Stimulated activated CD4-positive, alpha-beta T cell treated with anti-CD3 and anti-CD28 coated beads, Interleukin-15, amount 100 ng/mL, for 1 hour (primary cell): ENCODE data around the gene RGS3.

Experiments
- DNase-seq, 2 donors: peaks; one replicate each; pipeline ENCODE4 v3.0.0-alpha.2; 2020; ENCODE audit warnings: low read depth in 1 of 2, low spot score in 1 of 2

Gene RGS3

DNA sequence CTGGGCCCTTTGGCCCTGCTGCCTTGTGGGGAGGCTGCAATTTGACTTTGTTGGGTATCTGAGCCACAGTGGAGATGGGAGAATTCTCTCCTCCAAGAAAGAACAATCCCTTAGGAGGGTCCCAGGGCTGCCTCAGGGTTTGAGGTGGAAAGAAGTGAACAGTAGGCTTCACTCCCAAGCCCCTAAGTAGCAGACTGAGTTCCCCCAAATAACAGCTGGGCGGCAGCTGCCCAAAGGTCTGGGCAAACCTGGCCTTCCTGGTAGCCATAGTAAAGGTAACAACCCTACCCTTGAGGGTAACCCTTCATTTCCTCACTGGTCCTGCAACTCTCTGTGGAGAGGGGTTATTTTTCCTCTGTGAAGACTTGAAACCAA lies 746 bp downstream of the RGS3 start:
- DNase-seq: no peak

DNA sequence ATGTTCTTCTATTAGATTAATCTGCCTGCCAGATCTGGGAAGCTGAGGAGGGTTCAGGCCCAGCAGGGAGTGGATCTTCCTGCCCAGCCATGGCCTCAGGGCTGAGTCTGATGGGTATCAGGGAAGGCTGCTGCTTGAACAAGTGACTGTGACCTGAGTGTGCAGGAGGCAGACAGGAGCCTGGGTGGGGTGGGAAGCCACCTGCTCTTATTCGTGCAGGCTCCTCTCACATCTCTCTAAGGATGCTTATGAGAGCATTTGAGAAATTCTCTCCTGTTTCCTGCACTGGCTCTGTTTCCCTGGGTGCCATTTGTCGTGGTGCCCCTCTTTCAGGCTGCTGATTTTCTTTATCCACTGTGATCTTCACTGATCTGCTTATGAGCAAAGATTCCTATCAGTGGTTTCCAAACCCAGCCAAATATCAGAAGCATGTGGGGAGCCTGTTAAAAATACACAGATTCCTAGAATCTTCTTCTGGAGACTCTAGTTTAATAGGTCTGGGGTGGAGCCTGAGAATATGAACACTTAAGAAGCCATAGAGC lies 2.1 kb downstream of the RGS3 start:
- no peak for DNase-seq

DNA sequence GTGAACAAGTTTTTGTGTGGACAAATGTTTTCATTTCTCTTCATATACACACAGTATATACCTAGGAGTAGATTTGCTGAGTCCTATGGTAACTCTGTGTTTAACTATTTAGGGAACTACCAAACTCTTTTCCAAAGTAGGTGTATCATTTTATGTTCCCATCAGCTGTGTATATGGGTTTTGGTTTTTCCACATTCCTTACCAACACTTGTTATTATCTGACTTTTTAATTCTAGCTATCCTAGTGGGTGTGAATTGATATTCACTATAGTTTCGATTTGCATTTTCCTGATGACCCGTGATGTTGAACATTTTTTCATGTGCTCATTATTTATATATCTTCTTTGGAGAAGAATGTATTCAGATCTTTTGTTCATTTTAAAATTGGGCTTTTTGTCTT lies 3.7 kb downstream of the RGS3 start:
- no peak for DNase-seq

DNA sequence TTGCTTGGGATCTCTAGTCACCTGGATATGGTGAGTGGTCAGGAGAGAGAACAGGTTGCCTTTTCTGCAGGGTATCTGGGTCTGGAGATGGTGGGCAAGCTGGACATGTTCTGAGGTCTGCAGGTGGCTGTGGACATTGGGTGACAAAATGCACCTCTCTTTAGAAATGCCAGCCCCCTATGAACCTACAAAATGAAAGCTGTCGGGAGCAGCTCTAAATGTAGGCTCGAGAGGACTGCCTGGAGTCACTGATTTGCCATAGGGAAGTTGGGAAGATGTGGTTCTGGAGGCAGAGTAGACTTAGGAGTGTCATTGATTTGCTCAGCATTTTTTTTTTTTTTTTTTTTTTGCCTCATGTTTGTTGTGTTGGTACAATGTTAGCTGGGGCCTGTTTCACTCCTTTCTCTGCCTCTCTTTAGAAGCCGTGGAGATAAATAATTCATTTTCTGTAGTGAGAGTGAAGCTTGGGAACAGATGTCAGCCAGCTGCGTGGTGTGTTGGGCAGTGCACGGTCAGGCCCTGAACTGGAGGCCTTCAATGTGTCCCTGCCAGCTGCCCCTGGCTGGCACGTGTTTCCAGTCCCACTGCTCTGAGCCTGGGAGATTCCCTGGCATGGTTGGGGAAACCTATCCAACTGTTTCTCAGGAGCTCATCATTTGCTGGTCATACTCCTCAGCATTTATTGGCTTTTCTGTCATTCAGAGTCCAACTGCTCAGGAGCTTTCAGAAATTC lies 5.4 kb downstream of the RGS3 start:
- DNase-seq: no peak

DNA sequence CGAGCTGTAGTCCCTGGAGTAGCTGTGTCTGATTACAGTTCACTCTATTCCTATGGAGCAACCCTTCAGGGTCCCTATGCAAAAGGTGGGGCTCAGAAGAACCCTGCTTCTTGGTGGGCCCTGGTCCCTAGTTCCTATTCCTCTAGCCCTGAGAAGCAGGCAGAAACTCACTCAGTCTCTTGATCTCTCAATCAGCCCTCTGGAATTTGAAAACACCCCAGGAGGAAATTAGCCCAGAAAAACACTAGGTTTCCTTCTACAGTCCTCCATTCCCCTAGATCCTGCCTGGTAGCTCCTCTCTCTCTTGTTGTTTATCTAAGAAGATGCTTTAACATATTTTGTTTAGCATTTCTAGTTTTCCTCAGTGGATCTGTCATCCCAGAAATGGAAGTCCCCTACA lies 7.6 kb downstream of the RGS3 start:
- no peak for DNase-seq

DNA sequence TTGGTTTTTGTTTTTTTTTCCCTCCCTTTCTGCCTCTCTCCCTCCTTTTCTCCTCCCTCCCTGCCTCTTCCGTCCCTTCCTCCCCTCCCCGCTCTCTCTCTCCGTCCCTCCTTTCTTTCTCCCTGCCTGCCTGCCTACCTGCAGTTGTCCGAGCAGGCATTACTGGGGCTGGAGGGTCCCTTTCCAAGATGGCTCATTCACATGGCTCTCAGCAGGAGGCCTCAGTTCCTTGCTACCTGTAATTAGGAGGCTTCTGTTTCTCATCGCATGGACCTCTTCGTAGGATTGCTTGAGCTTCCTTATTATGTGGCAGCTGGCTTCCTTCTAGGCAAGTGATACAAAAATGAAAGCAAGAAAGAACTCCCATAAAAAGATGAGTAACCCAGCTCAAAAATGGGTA lies 8.0 kb downstream of the RGS3 start:
- no peak for DNase-seq

DNA sequence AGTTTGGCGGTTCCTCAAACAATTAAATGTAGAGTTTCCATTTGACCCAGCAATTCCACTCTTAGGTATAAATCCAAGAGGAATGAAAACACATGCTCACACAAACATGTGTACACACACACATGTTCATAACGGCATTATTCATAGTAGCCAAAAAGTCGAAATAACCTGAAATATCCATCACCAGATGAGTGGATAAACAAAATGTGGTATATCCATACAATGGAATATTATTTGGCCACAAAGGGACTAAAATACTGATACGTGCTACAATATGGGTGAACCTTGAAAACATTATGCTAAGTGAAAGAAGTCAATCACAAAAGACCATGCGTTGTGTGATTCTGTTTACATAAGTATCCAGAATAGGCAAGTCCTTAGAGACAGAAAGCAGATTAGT lies 8.7 kb downstream of the RGS3 start:
- no peak for DNase-seq

DNA sequence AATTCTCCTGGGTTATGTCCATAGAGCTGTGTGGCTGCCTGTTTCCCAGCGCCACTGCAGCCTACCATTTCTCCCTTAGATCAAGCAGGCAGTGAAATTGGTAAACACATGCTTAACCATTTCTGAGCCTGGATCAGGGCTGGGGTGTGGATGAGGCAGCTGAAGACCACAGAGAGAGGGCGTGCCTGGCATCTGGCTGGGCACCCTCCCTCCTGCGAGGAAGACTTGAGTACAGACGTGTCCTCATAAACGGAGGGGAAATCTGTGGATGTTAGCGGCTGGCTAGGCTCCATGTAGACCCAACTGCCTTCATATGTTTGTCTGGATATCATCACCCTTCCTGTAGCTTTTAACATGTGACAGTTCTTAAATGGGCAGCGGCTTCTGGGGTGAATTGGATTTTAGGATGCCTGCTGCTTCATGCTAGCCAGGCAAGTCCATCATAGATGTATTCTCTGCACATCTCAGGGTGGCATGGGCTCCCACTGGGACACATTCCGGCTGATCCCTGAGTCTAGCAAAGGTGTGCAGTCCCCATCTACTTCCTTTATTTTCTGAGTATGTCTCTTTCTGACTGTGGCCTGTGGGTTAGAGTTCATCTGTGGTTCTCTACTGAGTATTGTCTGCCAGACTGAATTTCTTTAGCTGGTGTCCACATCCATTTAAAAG lies 11.0 kb downstream of the RGS3 start:
- DNase-seq: no peak

DNA sequence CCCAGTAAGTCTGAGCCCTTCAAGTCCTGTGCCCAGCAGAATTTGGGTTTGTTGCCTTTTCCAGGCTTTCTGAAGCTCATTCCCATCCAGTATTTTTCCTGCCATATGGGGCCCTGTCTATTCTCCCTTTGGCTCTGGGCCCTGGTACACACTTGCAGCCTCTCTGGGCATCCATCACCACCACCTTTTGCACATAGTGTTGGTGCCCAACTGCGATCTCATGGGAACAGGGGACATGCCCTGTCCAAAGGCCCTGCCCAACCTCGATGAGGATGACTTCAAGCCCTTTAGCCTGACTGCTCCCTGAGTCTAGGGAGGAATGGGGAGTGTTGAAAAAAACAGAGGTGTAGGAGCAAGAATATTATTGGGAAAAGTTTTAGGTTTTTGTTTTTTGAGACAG lies 11.5 kb downstream of the RGS3 start:
- DNase-seq: no peak

DNA sequence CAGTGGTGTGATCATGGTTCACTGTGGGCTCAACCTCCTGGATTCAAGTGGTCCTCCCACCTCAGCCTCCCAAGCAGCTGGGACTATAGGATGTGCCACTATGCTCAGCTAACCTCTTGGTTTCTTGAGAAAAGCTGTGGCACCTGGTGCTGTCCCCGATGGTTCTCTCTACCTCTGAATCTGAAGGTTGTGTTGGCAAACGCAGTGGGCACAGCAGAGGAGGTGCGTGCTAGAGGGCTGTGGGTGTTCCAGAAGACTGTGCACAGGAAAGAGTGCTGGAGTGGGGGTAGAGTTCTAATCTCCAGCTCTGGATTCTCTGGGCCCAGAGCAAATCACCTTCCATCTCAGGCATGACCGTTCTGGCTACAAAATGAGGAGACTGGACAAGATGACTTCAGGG lies 12.5 kb downstream of the RGS3 start:
- DNase-seq: no peak

DNA sequence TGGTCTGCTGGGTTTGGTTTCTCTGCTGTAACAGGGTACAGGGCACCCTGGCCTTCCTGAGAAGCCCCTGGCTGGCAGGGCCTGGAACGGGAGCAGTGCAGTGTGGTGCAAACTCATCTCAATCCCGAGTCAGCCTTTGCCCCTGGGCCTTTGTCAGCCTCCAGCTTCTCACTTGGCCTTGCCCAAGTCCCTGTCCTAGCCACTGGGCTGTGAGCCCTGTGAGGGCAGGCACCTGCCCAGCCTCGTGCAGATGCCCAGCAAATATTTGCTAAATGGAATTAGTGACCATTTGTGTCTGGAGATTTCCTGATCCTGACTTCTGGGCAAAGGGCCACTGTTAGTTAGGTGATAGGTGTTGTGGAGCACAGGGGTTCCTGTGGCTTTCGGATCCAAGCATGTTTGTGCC lies 13.0 kb downstream of the RGS3 start:
- no peak for DNase-seq

DNA sequence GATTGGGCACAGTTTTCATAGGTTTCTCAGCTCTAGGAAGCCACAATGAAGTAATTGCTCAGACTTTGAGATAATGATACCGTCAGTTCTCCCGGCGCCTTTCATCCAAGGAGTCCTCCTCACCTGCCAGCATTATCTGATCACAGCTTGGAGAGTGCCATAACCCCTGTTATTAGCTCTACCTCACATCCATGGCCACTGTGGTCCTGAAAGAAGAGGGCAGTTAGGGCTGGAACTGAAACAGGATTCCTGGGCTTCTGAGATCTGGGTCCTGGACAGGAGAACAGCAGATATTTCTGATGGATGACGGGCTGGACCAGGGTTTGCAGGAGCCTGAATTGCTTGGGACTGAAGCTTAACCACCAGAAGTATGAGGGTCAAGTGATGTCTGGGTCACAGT lies 13.5 kb downstream of the RGS3 start:
- DNase-seq: no peak

DNA sequence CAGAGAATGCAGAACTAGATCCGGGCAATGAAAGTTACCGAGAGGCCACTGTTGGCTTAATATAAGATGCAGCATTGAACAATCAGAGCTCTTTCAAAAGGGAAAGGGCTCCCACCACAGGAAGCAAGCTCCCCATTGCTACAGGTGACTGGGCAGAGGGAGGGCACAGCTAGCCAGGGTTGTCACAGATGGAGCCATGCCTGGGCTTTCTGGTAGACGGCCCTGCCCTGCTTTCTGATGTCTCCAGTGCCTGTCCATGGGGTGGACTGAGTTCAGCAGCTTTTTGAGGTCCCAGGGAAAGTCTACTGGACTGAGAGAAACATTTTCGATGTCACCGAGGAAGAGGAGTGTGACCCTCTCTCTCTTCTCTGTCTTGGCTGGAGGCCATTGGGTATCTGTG lies 14.1 kb downstream of the RGS3 start:
- DNase-seq: no peak

DNA sequence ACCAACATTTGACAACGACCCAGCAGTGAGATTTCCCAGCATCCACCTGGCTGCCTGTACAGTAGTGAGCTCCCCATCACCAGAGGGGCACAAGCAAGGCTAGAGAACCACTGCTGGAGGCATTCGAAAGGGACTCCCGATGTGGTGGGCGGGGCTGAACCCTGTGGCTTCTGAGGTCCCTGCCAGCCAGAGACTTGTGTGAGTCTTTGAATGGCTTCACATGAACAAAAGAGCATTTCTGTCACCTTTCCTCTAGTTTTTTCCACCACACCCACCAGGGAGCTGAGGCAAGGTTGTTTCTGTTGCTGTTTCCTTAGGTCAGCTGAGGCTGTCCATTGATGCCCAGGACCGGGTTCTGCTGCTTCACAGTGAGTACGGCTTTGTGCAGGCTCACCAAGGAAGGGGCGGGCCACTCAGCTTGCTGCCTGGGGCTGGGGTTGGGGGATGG lies 15.7 kb downstream of the RGS3 start:
- DNase-seq: no peak

DNA sequence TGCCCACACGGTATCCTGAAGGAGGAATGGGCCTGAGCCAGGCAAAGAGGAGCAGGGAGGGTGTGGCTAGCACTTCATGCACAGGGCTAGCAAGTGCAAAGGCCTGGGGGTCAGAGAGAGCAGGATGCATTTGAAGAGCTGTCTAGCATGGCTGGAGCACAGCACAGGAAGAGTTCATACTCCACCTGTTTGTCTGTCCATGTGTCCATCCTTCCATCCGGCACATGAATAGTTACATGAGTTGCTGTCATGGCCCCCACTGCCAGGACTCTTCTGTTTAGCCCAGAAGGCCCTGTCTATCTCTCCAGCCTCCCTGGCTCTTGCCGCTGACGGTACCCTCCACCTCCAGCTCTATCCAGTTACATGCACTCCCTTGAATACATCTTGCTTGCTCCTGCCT lies 17.1 kb downstream of the RGS3 start:
- DNase-seq: no peak

DNA sequence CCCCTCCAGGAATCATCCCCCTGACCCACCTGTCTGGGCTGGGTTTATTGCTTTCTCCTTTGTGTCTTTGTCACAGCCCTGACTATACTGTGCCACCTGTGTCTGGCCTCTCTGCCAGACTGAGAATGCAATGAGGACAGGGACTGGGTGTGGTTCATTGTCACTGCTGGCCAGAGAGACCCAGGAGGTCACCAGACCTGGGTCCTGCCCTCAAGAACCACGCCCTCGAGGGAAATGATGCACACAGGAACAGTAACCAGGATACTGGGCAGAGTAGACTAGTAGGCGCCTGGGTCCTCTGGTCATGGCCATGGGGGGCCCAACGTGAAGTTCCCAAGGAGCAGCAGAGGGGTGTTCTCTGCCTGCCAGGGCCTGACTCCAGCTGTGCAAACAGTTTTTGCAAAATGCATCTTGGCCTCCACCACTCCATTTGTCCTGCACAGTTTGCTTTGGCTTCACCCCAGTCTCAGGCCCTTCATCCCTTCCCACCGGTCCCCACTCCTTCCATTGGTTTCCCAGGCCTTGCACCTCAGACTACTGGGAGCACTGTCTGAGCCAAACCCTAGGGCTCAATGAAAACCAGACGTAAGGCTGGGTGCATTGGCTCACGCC lies 17.8 kb downstream of the RGS3 start:
- DNase-seq: no peak

DNA sequence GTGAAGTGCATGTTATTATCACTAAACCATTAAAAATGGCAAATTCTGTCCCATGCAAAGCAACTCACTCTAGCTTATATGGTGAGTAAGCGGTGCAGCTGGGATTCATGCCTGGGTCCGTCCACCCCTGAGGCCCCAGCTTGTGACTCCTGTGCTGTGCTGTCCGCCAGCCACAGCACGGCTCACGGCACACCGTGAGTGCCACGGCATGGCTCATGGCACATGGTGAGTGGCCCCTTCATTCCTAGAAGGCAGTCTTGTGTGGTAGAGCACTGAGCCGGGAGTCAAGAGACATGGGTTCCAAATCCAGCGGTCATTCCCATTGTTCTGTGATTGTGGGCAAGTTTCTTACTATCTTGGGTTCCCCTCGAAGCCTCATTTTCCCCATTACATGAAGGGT lies 18.8 kb downstream of the RGS3 start:
- DNase-seq: no peak

DNA sequence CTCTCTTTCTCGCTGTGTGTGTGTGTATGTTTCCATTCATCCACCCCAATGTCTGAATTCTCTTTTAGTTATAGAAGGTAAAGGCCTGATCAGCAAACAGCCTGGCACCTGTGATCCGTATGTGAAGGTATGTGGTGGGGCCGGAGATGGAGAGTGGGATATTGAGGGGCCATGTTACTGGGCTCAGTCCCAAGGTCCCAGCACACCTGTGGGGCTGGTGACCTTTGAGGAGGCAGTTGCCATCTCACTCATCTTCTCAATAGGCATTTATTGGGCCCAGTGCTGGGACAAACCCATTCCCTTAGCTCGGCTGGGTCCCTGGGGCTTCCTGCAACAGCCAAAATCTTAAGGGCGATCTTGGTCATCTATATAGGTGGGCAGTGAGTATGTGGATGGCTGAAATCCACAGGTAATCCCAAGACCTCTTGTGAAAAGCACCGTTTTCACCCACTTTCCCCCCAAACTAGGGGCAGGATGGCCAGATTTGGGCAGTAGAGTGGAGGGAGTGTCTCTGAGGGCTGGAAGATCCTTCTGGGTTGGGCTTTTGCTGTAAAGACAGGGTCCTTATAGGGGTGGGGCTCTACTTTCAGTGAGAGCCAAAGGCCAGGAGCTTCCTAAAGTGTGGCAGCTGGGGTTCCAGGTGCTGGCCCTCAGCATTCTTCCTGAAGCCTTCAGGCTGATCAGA lies 19.6 kb downstream of the RGS3 start:
- no peak for DNase-seq

DNA sequence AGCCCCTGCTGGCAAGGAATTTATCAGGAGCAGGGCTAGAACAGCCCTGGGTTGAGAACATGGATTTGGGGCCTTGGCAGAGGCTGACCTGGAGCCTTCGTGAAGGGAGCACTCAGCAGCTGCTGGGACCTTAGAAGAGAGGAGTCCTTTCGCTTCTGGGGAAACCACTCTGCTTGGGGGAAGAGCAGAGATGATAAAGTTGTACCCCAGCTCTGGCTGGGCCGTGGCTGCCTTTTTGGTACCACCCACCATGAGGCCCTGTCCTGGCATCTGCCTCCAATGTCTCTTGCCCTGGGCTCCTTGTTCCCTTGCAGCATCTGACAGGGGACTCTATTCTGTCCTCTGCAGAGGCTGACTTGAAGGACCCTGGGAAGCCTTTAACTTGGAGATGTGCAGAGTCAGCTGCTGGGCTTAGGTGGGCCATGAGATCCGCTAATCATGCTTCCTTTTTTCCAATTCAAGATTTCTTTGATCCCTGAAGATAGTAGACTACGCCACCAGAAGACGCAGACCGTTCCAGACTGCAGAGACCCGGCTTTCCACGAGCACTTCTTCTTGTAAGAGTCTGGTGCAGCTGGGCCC lies 20.2 kb downstream of the RGS3 start:
- DNase-seq: no peak

DNA sequence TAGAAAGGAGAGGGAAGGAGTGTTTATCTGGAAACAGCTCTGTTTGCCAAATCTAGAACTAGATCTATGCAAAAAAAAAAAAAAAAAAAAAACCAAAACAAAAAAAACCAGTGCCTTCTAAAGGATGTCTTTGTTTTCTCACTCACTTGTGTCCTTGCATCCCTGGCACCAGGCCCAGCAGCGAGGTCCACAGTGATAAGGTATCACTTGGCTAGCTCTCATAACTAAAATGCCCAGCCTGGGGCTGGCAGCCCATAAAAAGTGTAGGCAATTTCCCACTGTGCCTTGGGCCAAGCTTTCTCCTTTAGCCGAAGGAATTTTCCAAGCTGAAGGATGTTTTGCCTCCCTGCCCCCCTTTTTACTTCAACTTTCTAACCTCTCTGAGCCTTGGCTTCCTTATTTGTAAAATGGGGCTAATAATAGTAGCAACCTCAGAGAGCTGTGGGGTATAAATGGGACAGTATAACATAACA lies 20.8 kb downstream of the RGS3 start:
- DNase-seq: no peak

DNA sequence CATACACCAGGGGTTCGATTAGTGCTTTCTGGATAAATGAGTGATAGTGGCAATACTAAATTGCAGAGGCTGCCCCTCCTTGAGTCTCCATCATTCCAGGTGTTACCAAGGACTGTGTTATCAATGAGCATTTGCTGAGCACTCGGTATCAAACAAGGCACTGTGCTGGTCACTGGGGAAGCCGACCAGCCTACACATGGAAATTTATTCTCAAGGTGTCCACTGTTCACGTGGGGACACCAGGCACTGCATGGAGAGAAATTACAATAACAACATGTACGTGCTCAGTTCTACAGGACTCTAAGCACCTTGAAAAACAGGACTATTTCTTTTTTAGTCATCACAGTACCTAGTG lies 22.2 kb downstream of the RGS3 start:
- DNase-seq: no peak
